GM18517 (cell line): ENCODE measurements around the gene NHEJ1.

Source experiments
- ATAC-seq: cut with Tn5 transposase; IDR thresholded peaks from one replicate; pipeline ENCODE4 v1.9.1; 2021; ENCODE audit warnings: mild to moderate bottlenecking, moderate library complexity; ENCODE audit not compliant: unreplicated experiment

NHEJ1 gene

GRCh38 chr2:219125225-219125885 is 35.3 kb downstream of the NHEJ1 start:
- ATAC-seq: no peak

GRCh38 chr2:219124381-219125110 is 36.1 kb downstream of the NHEJ1 start:
- ATAC-seq: no peak

GRCh38 chr2:219123356-219124135 is 37.1 kb downstream of the NHEJ1 start:
- no peak for ATAC-seq

- ATAC-seq: no peak
These were observed 38.2 kb downstream of the NHEJ1 start for GRCh38 chr2:219122202-219122980.

GRCh38 chr2:219120082-219120481 is 40.5 kb downstream of the NHEJ1 start:
- ATAC-seq: no peak

- no peak for ATAC-seq
These were observed 41.1 kb downstream of the NHEJ1 start for GRCh38 chr2:219119422-219120043.

GRCh38 chr2:219118504-219118903 is 42.1 kb downstream of the NHEJ1 start:
- ATAC-seq: no peak

GRCh38 chr2:219116776-219117646 is 43.6 kb downstream of the NHEJ1 start:
- ATAC-seq: no peak

GRCh38 chr2:219112651-219113338 is 47.8 kb downstream of the NHEJ1 start:
- no peak for ATAC-seq

- no peak for ATAC-seq
These were observed 48.6 kb downstream of the NHEJ1 start for GRCh38 chr2:219112062-219112406.

- ATAC-seq: no peak
These were observed 49.1 kb downstream of the NHEJ1 start for GRCh38 chr2:219111375-219112061.

- no peak for ATAC-seq
These were observed 51.1 kb downstream of the NHEJ1 start for GRCh38 chr2:219109471-219109870.

GRCh38 chr2:219107758-219108157 is 52.9 kb downstream of the NHEJ1 start:
- no peak for ATAC-seq

GRCh38 chr2:219106251-219106650 is 54.4 kb downstream of the NHEJ1 start:
- ATAC-seq: no peak

- no peak for ATAC-seq
These were observed 56.2 kb downstream of the NHEJ1 start for GRCh38 chr2:219104107-219105035.

- ATAC-seq: no peak
These were observed 61.3 kb downstream of the NHEJ1 start for GRCh38 chr2:219099329-219099728.

- no peak for ATAC-seq
These were observed 65.1 kb downstream of the NHEJ1 start for GRCh38 chr2:219095406-219095935.
